GM18505 (cell line): ENCODE measurements around the gene RNF183.

ENCODE experiments used
- ATAC-seq: cut with Tn5 transposase; IDR thresholded peaks from one replicate; pipeline ENCODE4 v1.9.1; 2021; ENCODE audit not compliant: unreplicated experiment
- POLR2A ChIP-seq: IDR thresholded peaks from 4 replicates; pipeline ENCODE4 v1.6.1; 2011; ENCODE audit warnings: borderline replicate concordance; ENCODE audit not compliant: insufficient read depth, insufficient read length; ENCODE audit errors: extremely low read depth

The RNF183 gene

GRCh38 chr9:113278840-113279239 lies 24.3 kb downstream of the RNF183 start:
- ATAC-seq: no peak
- TF ChIP-seq POLR2A: no peak

- peak; percentile 96 for TF ChIP-seq POLR2A
- ATAC-seq: peak; percentile 96
Measured at GRCh38 chr9:113275157-113276131, 27.7 kb downstream of the RNF183 start, which contains the start of the genes CDC26 and PRPF4. Gene CDC26 (minus strand): TSS chr9:113275572. CDS start chr9:113272507, 3,065 bp downstream. Gene PRPF4 (plus strand): TSS chr9:113275658. CDS start chr9:113275744, 86 bp downstream.

- no peak for TF ChIP-seq POLR2A
- ATAC-seq: peak; percentile 2
Measured at GRCh38 chr9:113274474-113275156, 28.6 kb downstream of the RNF183 start.

GRCh38 chr9:113269871-113270270 lies 33.3 kb downstream of the RNF183 start:
- no peak for ATAC-seq
- TF ChIP-seq POLR2A: no peak

DNA sequence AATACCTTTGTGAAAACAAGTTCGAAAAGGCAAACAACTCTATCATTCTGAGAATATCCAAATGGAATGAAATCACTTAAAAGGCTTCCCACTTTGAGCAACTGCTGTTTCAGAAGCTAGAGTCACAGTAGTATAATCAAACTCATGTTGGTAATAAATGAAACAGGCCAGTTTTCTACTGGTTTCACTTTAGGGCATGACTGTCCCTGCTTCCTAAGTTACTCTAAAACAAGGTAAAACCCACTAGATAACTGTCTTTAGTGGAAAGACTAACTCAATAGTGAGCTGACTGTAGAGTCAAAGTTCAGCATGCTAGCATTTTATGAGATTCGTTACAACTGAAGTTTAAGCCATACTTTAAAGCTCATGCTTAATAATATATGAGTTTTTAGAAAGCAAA lies 33.8 kb downstream of the RNF183 start:
- ATAC-seq: no peak
- no peak for TF ChIP-seq POLR2A

DNA sequence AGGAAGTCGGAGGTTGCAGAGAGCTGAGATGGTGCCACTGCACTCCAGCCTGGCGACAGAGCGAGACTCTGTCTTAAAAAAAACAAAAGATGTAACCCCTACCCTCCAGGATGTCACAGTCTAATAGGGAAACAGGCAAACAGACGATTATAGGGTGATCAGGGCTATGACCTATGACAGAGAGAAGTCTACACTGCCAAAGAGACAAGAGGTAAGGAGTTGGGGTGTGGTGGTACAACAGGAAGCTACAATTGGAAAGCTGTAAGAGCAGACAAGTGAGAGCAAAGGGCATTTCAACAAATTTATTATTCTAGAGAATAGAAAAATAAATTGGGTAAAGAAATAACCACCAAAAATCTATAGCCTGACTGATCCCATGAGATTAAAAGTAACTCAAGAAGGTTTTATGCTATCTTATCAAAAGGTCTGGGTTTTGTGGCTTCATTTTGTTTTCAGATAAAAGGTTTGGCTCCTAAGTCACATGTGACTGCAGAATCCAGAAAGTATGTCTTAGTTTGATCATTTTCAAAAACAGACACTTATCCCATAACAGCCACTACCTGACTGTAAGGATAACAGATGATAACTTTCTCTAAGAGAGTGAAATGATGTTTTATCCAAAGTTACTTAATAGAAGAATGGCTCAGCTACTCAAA lies 35.1 kb downstream of the RNF183 start:
- no peak for ATAC-seq
- no peak for TF ChIP-seq POLR2A

GRCh38 chr9:113266174-113266573 lies 37.0 kb downstream of the RNF183 start:
- no peak for TF ChIP-seq POLR2A

DNA sequence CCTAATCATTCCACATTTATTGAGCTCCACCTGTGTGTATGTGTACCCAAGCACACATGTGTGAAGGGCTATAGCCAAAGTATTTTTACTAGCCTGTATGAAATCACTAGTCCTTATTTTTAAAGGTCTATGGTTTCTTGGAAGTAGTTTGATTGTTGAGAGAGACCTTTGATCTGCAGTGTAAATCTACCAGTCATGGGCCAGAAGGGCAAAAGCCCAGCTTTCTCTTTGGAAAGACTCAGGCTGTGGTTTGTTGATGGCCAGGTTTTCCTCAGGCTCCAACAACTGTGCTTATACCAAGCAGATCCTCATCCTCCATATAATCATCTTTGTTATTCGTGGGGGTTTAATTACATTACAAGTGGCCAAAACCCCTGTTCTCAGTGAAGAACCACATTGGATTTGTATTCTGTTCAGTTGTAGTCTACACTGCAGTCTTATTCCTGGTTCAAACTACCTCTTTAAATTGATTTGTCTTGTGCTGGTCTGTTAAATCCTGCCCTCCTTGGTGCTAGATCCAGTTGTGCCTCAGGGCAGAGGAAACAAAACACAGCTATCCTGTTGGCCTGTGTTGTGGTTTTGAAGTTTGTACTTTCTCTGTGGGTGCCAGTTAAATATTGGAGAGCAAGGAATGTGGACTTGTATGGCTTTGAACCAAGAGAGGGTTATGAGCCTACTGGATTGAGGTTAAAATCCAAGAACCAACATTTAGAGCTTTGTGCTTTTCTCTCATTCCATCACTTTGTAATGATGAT lies 41.1 kb downstream of the RNF183 start:
- no peak for TF ChIP-seq POLR2A
- no peak for ATAC-seq

More at GRCh38 chr9:113266174-113266573, 37.0 kb downstream of the RNF183 start:
- ATAC-seq: no peak

DNA sequence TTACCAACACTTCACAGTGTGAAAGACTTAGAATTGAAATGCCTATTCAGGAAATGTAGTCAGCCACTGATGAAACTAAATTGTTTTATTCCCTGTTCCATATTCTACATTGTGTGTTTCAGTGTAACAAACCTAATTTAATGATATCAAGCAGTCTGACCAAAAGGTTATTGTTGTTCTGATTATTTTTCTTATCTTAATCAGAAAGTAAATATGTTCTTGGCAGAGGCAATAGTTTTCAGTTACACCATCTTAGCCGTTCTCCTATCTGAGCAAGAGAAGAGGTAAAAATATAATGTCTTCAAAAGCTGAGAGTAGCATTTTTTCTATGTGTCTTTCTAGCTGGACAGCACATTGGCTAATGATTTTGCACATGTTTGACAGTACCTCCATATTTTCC lies 44.9 kb downstream of the RNF183 start:
- TF ChIP-seq POLR2A: no peak
- ATAC-seq: no peak

GRCh38 chr9:113257863-113258262 lies 45.3 kb downstream of the RNF183 start:
- TF ChIP-seq POLR2A: no peak
- no peak for ATAC-seq

- no peak for ATAC-seq
- no peak for TF ChIP-seq POLR2A
Measured at GRCh38 chr9:113255438-113255837, 47.7 kb downstream of the RNF183 start.

GRCh38 chr9:113254991-113255390 lies 48.2 kb downstream of the RNF183 start:
- TF ChIP-seq POLR2A: no peak
- no peak for ATAC-seq
